NCI-H2029 (cell line): ENCODE results near the gene DCST1.

Experiments
- DNase-seq: peaks from one replicate; lab custom pipeline; 2025; lab: John Stamatoyannopoulos, UW

DCST1 gene

DNA sequence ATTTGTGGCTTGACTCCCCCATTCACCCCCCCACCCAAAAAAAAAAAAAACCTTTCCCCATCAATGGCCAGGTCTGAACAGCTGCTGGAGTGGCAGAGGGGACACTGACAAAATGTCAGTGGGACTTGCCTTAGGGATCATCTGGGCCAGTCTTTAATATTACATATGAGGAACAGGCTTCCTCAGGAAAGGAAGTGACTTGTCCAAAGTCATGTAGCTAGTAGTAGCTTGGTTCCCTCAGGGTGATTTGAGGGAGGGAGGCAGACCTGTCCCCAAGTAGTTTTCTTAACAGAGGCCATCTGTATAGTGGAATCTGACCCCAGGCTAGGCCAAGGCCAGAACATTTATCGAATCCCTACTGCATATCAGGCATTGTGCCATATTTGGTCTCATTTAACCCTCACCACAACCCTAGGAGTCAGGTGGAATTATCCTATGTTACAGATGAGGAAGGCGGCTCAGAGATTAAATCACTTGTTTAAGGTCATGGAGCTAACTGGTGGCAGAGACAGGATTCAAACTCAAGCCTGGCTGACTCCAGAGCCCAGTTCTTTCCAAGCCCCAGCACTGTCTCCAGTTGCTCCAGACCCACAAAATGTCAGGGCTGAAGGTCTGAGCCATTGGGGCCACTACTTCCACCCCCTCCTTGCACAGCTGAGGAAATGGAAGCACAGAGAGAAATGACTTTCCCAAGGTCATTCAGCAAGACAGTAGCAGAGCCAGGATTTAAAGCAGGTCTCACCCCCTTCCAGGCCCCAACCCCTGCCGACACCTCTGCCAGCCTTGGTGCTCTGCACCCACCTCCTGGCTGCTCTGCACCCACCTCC is 20.6 kb upstream of the DCST1 start:
- DNase-seq, result no peak

DNA sequence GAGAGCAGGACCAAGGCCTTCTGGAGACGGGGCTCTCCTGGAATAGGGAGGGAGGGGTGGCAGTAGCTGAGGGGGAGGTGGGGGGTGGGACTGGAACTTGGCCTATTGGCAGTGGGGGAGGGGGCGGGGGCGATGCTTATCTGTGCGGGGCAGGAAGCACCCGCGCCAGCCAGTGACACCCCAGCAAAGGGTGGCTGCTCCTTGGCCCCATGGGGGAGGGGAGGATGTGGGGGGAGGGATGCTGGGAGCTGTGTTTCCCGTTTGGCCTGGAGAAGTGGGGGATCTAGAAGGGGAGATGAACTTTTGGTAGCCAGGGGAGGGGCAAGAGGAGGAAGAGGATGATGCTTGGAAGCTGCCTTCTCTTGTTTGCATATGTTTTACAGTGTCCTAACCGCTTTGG is 20.0 kb upstream of the DCST1 start:
- no peak for DNase-seq

- no peak for DNase-seq
Measured at GRCh38 chr1:155014709-155015508, 18.7 kb upstream of the DCST1 start.

DNA sequence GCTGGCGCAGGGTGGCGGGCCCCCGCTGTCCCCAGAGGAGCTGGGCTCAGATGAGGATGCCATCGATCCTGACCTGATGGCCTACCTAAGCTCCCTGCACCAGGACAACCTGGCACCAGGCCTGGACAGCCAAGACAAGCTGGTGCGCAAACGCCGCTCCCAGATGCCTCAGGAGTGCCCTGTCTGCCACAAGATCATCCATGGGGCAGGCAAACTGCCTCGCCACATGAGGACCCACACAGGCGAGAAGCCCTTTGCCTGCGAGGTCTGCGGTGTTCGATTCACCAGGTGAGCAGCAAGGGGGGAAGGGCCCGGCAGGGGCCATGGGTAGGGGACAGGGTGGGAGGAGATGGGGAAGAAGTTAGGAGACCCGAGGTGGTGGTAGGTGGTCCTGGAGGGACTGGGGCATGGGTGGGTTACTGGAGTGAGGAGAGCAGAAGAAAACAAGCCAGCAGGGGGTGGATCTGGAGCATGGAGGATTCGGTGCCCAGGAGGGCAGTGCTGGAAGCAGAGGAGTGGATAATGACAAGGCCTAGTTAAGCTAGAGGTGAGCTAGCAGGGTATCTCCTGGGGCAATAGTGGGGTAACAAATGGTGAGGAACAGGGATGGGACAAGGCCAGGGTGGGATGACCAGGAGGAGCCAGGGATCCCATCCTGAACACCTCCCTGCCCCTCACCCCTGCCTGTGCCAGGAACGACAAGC is 17.9 kb upstream of the DCST1 start:
- no peak for DNase-seq

GRCh38 chr1:155016231-155016831 is 17.3 kb upstream of the DCST1 start:
- DNase-seq, result no peak

GRCh38 chr1:155017041-155017945 is 16.3 kb upstream of the DCST1 start:
- peak; percentile 71 for DNase-seq

GRCh38 chr1:155017946-155018316 is 15.7 kb upstream of the DCST1 start:
- DNase-seq, result no peak

DNA sequence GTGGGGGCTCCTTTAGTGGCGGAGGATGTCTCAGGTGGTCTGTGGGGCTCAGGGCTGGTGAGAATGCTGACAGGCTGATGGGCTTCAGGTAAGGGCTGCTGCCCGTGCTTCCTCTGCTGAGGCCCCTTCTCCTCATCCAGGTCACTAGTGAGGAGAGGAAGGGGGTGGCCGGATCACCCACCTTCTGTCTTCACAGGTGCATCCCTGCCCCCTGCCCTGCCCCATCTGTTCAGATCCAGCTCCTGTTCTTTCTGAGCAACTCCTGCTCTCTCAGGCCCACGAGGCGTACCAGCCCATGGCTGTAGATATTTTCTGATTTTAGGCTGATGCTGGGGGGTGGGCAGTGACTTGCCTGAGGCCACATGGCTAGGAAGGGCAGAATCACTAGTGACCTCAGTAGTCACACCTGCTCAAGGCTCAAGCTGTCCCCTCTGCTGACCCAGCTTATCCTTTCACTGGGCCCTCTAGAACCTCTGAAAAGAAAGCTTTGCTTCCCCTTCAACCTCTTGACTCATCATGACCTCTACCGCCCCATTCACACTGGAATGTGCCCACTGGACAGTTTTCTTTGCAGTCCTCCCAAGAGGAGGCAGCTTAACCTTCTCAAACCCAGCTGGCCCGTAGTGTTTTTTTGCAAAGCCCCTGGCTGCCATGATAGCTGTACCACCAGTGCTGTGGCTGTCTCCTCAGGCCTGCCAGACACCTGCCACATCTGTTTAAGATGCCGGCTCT is 14.8 kb upstream of the DCST1 start:
- no peak for DNase-seq

DNA sequence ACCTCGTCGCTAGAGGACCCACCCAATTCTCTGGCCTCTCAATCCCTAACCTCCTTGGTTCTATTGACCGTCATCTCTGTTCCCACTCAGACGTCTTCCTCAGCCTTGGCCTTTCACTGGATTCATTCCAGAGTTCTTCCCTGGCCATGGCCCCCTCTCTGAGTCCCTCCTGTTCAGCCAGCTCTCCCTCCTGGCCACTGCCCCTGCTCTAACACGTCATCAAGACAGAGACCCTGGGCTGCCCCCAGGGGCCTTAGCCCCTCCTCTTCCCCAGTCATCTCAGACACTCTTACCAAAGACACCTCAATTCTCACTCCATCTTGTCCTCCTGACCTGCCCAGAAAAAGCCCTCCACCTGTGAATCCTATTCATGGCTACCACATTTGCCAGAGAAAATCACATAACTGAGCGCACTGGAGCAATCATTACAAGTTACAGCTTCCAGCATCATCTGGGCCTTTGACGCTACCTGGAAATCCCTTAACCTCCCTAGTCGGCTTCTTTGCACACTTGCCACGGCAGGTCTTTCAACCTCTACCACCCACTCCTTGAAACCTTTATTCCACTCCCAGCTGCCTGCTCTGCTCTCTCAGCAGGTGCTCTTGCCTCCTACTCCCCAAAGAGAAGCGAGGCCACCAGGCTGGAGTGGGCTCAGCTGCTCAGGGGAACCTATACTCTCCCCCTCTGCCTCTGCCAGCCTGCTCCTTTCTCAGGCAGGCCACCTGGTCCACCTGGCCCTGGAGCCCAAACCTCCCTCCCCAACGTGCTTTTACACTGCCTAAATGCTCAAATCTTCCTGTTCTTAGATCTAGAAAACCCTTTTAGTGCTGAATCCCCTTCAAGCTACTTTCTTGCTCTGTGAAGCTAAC is 14.0 kb upstream of the DCST1 start:
- DNase-seq, result no peak

DNA sequence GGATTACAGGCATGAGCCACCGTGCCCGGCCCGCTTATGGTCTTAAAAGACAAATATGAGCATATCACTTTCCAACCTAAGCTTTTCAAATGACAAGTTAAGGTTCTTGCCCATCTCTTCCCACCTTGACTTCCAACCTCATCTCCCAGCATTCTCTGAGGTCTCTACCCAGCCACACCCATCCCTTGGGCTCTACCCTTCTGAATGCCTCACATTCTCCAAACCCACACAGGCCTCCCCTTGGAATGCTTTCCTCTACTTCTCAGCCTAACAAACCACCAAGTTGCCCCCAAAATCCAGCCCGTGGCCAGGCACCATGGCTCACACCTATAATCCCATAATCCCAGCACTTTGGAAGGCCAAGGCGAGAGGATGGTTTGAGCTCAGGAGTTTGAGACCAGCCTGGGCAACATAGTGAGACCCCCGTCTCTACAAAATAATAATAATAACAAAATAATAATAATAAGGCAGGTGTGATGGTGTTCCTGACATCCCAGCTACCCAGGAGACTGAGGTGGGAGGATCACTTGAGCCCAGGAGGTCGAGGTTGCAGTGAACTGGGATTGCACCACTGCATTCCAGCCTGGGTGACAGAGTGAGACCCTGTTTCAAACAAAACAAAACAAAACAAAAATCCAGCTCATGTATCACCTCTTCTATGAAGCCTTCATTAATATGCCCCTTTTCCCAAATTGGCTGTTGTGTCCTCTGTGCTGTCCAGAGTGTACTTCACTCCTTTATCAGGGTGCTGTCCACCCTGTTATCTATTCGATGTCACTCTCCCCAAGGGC is 11.3 kb upstream of the DCST1 start:
- DNase-seq, result no peak

DNA sequence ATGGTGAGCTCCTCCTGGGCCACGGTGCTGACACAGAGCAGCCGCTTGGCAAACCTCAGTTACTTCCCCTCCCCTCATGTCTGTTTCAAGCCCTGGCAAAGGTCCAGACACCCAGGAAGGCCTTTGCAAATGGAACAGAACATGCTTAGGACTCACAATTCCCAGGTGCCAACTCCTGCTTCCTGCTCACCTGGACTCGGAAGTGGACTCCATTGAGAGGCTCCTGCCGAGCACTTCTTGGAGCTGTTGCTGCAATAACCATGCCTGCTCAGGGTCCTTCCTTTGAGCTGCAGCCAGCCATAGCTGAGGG is 10.7 kb upstream of the DCST1 start:
- peak; percentile 74 for DNase-seq

DNA sequence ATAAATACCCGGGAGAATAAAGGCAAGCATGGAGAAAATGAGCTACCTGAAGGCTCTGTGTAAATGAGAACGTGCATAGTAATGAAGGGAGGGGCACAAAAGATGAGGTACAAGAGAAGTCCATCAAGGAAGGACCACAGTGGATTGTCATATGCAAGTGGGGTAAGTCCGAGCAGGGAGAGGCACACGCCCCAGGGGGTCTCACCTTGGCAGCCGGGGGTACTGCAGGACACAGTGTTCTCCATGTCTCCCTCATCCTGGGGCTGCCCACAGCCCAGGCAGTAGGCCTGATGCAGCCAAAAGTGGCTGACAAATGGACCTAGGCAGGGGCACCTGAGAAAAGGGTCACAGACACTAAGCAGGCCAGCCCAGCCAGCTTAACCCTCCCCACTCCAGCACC is 10.0 kb upstream of the DCST1 start:
- no peak for DNase-seq

GRCh38 chr1:155024315-155024714 is 9.3 kb upstream of the DCST1 start:
- DNase-seq, result no peak

DNA sequence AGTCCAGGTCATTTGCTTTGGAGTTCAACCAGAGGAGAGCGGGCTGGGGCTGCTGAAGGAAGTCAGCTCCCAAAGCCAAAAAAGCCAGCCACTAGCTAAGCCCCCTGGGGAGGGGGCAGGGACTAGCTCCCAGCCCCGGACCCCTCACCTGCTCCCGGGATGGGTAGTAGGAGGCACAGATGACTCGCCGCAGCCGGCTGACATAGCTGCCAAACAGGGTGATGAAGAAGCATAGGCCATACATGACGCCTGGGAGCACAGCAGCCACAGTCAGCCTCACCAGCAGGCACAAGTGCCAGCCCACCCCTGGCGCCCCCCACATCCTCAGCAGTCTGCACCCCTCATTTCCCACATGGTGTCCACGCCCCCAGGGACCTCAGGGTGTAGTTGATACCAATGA is 7.5 kb upstream of the DCST1 start:
- no peak for DNase-seq

DNA sequence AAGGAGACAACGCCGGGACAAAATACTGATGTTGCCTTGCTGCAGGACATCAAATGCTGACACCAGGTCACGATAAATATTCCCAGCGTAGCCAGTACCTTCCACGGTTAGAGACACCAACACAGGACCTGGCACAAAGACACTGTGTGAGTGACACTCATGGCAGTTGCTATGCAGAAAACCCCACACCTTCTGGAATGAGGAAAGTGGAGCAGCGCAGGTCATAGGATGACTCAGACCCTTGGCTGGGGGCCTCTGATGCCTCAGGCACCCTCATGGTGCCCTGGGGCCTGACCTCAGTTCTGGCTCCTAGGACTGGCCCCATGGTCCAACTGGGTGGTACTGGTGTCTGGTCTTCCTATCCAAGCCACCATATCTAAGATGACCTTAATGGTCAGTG is 7.0 kb upstream of the DCST1 start:
- DNase-seq, result no peak

DNA sequence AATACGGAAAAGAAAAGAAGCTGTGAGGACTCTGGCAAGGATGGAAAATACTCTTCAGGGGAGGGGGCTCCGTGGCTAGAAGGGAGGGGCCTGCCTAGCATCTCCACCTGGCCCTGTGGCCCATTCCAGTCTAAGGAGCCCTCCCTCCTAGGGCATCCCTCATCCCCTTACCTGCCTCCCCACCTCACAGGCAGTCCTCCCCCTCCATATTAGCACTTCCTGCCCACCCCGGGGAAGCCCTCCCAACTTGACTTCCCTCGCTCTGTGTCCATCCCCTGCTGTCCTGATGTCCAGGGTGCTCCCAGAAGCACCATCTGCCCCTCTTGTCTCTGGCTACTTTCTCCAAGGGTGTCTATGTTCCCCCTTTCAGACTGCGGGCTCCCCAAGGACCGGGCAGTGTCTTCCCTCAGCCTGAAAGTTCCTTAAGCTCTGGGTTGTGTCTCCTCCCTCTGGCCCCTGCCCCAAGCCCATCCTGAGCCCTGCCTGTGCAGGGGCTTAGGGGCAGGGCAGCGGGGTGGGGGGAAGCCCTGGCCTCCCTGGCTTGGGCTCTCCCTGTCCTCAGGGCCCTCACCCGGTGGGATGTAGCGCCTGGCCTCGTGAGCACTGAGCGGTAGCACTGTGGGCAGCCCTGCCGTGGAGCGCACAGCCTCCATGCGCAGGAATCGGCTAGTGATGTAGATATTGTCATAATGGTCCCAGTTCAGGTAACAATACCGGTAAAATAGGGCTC is 3.9 kb upstream of the DCST1 start:
- DNase-seq, result no peak

DNA sequence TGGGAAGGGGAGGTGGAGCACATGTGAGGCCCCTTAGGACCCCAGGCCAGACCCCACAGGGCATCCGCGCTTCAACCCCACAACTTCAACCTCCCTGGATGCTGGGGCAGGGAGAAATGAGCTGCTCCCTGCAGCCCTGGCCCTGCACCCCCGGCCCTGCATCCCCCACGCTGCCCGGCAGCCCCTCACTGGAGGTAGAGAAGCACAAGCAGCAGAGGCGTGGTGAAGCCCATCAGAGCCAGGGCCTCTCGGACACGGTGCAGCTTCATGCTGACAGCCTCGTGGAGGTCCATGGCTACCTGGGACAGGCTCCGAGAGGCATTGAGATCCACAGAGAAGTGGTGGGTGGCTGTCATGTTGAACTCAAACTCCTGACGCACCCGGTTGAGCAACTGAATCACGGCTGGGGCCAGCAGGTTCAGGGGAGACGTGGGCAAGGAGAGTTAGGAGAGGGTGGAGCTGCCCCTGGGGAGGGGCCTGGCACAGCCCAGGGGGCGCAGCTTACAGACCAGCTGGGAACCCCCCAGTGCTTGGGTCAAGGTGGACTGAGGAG is 3.3 kb upstream of the DCST1 start:
- DNase-seq, result no peak

- DNase-seq, result no peak
Measured at GRCh38 chr1:155030899-155031298, 2.7 kb upstream of the DCST1 start.
